Prostate gland (tissue), 2 donors: Measurements from ENCODE around the gene ARFGEF3.

Source experiments
- POLR2A ChIP-seq: fragments of 450-650 bp; IDR thresholded peaks from one replicate; pipeline ENCODE4 v1.6.1; 2016; ENCODE audit warnings: antibody characterized with exemption, mild to moderate bottlenecking
- POLR2AphosphoS5 ChIP-seq: sonication (generic); formaldehyde crosslinking; IDR thresholded peaks from one replicate; pipeline ENCODE4 v1.6.1; 2017; ENCODE audit warnings: antibody characterized with exemption
- TF ChIP-seq, protein P1 (sequence below), 4 experiments: fragments of 200-600 bp in 2 of 4; fragments of 450-650 bp in 2 of 4; sonication (generic) in 2 of 4; IDR thresholded peaks; 1 replicate in 3 of 4; 2 replicates in 1 of 4; pipeline ENCODE4 v1.5.1; 2016 to 2019; ENCODE audit warnings: antibody characterized with exemption in 4 of 4, mild to moderate bottlenecking in 2 of 4, moderate library complexity in 2 of 4

DNA sequence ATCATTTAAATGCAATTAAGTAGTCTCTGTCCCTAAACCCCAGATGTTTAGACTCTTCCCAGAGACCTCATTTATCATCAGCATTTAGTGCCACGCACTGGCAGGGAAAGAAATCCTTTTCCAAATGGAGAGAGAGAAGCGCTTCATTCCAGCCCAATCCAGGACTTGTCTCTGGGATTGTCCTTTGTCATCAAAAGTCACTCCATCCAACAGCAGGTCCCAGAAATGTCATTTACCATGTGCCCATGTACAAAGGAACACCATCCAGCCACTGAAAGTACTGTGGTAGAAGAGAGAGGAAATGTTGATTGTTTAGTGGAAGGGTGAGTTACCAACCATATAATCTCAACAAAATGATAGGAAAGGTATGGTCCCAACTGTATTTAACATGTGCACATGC lies 149.1 kb downstream of the ARFGEF3 start:
- TF ChIP-seq, protein P1, sequence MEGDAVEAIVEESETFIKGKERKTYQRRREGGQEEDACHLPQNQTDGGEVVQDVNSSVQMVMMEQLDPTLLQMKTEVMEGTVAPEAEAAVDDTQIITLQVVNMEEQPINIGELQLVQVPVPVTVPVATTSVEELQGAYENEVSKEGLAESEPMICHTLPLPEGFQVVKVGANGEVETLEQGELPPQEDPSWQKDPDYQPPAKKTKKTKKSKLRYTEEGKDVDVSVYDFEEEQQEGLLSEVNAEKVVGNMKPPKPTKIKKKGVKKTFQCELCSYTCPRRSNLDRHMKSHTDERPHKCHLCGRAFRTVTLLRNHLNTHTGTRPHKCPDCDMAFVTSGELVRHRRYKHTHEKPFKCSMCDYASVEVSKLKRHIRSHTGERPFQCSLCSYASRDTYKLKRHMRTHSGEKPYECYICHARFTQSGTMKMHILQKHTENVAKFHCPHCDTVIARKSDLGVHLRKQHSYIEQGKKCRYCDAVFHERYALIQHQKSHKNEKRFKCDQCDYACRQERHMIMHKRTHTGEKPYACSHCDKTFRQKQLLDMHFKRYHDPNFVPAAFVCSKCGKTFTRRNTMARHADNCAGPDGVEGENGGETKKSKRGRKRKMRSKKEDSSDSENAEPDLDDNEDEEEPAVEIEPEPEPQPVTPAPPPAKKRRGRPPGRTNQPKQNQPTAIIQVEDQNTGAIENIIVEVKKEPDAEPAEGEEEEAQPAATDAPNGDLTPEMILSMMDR (IDR thresholded peaks at IDR 0.05), result no peak
- TF ChIP-seq POLR2A (no peak), POLR2AphosphoS5 (no peak)
